ENCODE results near the gene TMEM151B.

DNA sequence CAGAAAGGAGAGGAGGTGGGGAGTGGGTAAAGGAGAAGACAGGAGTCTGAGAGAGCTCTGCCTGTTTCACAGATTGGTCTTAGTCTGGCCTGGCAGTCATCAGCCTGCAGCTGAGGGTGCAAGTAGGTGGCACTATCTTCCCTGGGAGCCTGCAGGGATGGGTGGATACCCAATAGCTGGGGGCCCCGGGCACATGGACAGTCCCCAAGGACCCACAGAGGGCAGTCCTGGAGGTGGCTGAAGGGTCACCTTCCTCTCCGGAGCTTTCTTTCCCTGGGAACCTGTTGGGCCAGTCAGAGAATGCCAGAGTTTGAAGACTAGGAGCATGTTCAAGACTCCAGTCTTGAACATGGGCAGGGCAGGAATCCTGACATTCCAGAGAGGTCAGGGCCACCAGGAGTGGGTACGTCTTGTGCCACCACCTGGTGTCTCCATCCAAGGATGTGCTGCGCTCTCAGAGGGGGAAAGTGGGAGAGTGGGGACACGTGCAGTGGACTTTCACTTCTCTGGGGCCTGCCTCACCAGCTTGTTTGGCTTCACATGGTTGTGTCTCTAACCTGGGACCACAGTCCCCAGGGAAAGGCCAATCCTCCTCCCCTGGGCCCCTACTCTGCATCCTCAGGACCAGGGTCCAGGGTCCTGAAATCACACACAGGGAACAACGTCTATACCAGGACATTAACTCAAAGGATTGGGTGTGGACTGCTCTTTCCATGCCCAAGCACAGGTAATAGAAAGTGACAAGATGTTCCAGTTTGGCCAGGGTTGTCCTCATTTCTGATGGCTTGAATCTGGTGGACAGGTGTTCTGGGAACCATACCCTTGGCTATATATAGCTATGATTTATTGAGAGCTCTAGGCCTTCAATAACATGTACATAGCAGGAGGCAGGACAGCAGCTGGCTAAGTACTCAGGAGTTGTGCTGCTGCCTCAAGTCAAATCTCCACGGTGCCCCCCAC is 24.9 kb downstream of the TMEM151B start:
- TF ChIP-seq CTCF (IDR thresholded peaks at IDR 0.05), result no peak
- TF ChIP-seq EZH2 (IDR thresholded peaks at IDR 0.05; ENCODE audit: borderline replicate concordance, insufficient read depth, low read depth, low read length, poor library complexity, severe bottlenecking), result no peak
